AG04449 (cell line): ENCODE measurements around the gene NAA25.

ENCODE experiments used
- CTCF ChIA-PET: fragments of 350-600 bp; formaldehyde crosslinking; extraction: SDS; loops from one replicate; lab custom pipeline; 2021; ENCODE audit warnings: antibody characterized with exemption; lab: Yijun Ruan, JAX
- POLR2A ChIA-PET: fragments of 400-600, 350-600 bp; formaldehyde crosslinking; extraction: SDS; loops from one replicate; lab custom pipeline; 2020; ENCODE audit warnings: antibody characterized with exemption, inconsistent platforms; lab: Yijun Ruan, JAX
- DNase-seq: peaks from one replicate; pipeline ENCODE4 v3.0.0-alpha.2; 2010; ENCODE audit warnings: low read depth, low spot score
- H3K4me3 ChIP-seq: 2 replicates; pipeline ENCODE4 v1.5.1; 2011; ENCODE audit warnings: low read depth, mild to moderate bottlenecking, control low read depth, low read length
- TF ChIP-seq, protein P1 (sequence below): IDR thresholded peaks from one replicate; pipeline ENCODE4 v1.5.1; 2011; ENCODE audit warnings: mild to moderate bottlenecking, moderate library complexity, low read length, control low read depth, inconsistent platforms; ENCODE audit not compliant: insufficient read depth; ENCODE audit errors: missing control alignments

NAA25 gene

GRCh38 chr12:112122823-112123690, 14.5 kb upstream of the NAA25 start:
- DNase-seq: no peak
- POLR2A ChIA-PET: interaction anchor here (1.6 kb wide), 1 partner anchor 14 kb away, joined by 10 read pairs; the partner anchor contains the start of gene NAA25
- TF ChIP-seq, protein P1, sequence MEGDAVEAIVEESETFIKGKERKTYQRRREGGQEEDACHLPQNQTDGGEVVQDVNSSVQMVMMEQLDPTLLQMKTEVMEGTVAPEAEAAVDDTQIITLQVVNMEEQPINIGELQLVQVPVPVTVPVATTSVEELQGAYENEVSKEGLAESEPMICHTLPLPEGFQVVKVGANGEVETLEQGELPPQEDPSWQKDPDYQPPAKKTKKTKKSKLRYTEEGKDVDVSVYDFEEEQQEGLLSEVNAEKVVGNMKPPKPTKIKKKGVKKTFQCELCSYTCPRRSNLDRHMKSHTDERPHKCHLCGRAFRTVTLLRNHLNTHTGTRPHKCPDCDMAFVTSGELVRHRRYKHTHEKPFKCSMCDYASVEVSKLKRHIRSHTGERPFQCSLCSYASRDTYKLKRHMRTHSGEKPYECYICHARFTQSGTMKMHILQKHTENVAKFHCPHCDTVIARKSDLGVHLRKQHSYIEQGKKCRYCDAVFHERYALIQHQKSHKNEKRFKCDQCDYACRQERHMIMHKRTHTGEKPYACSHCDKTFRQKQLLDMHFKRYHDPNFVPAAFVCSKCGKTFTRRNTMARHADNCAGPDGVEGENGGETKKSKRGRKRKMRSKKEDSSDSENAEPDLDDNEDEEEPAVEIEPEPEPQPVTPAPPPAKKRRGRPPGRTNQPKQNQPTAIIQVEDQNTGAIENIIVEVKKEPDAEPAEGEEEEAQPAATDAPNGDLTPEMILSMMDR: no peak
- CTCF ChIA-PET: interaction anchor here (0.8 kb wide), 1 partner anchor 108 kb away, joined by 3 read pairs; no protein-coding TSS in a partner anchor
- H3K4me3 ChIP-seq: no peak overlapping the region

DNA sequence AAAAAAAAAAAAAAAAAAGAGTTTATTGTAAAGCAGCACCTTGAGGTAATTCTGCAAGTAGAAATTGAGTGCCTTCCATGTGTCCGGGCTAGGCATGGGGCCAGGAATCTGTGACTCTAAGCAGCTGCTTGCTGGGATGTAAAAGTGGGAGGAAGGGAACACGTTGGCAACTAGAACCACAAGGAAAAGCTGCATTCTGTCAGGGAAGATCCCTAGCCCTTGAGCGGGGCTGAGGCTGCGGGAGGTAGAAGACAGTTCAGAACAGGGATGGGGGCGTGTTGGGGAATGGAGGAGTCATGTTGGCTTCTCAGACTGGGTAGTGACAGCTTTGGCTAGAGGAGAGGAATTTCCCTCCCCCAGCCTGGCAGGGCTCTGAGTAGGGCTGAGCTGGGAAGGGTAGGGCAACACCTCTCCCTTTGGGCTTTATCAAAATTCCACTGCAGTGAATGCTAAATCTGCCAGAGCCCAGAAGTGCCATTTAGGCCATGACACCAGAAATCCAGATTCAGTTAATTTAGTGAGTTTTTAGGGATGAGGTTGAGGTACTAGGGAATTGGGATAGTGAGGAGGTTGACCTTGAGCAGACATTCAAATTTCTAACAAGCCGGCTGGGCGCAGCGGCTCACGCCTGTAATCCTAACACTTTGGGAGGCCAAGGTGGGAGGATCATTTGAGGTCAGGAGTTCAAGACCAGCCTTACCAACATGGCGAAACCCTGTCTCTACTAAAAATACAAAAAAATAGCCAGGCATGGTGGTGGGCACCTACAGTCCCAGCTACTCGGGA, 13.4 kb upstream of the NAA25 start:
- H3K4me3 ChIP-seq: no peak overlapping the region
- TF ChIP-seq, protein P1: no peak
- ChIA-PET CTCF (interaction anchor here (0.9 to 1.1 kb wide), 2 partner anchors 19 to 265 kb away, joined by 3 to 5 read pairs; no protein-coding TSS in a partner anchor), POLR2A (interaction anchor here (0.8 to 1.6 kb wide), 2 partner anchors 10 to 13 kb away, joined by 4 to 10 read pairs; partner anchors contain the start of gene NAA25)
- DNase-seq: peak; percentile 71

DNA sequence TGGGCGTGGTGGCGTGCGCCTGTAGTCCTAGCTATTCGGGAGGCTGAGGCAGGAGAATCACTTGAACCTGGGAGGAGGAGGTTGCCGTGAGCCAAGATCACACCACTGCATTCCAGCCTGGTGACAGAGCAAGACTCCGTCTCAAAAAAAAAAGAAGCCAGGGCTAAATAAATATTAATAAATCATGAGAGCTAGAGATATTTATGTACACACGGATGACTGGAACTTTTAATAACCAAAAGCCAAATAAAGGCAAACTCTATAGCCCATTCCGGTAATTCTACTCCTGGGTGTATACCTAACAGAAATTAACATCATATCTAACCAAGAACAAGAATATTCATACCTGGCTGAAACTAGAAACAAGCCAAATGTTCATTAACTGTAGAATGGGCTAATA, 9.1 kb upstream of the NAA25 start:
- DNase-seq: no peak
- ChIA-PET CTCF (no interaction called here), POLR2A (no interaction called here)
- TF ChIP-seq, protein P1: no peak
- no peak overlapping the region for H3K4me3 ChIP-seq

- ChIA-PET POLR2A (interaction anchor here (1.4 kb wide), 1 partner anchor 9 kb away, joined by 8 read pairs; the partner anchor contains the start of gene TRAFD1), CTCF (no interaction called here)
- DNase-seq: no peak
- no peak overlapping the region for H3K4me3 ChIP-seq
- TF ChIP-seq, protein P1: no peak
These were observed 7.9 kb upstream of the NAA25 start for GRCh38 chr12:112116232-112117060.

GRCh38 chr12:112115259-112116045, 6.9 kb upstream of the NAA25 start:
- CTCF ChIA-PET: no interaction called here
- TF ChIP-seq, protein P1: no peak
- POLR2A ChIA-PET: no interaction called here
- H3K4me3 ChIP-seq: no peak overlapping the region
- no peak for DNase-seq
